COR-L47 (cell line): Measurements from ENCODE around the gene PDGFD.

ENCODE experiments used
- DNase-seq: peaks from one replicate; lab custom pipeline; 2025; lab: John Stamatoyannopoulos, UW

PDGFD gene

GRCh38 chr11:104000798-104001197 lies 163.1 kb downstream of the PDGFD start:
- no peak for DNase-seq

GRCh38 chr11:103998826-103999508 lies 165.0 kb downstream of the PDGFD start:
- no peak for DNase-seq

GRCh38 chr11:103997082-103997481 lies 166.9 kb downstream of the PDGFD start:
- DNase-seq = no peak

GRCh38 chr11:103995896-103996295 lies 168.1 kb downstream of the PDGFD start:
- no peak for DNase-seq

GRCh38 chr11:103994518-103994917 lies 169.4 kb downstream of the PDGFD start:
- no peak for DNase-seq

GRCh38 chr11:103994094-103994493 lies 169.9 kb downstream of the PDGFD start:
- no peak for DNase-seq

GRCh38 chr11:103993507-103993906 lies 170.4 kb downstream of the PDGFD start:
- no peak for DNase-seq

- DNase-seq = no peak
These were observed 175.4 kb downstream of the PDGFD start for GRCh38 chr11:103988595-103988969.

GRCh38 chr11:103987629-103988594 lies 176.0 kb downstream of the PDGFD start:
- peak; percentile 9 for DNase-seq

- DNase-seq = no peak
These were observed 178.9 kb downstream of the PDGFD start for GRCh38 chr11:103985041-103985440.

- DNase-seq = no peak
These were observed 183.8 kb downstream of the PDGFD start for GRCh38 chr11:103980108-103980507.

GRCh38 chr11:103978616-103979595 lies 185.0 kb downstream of the PDGFD start:
- no peak for DNase-seq

- no peak for DNase-seq
These were observed 191.9 kb downstream of the PDGFD start for GRCh38 chr11:103972013-103972412.

GRCh38 chr11:103970701-103971249 lies 193.2 kb downstream of the PDGFD start:
- DNase-seq = no peak

GRCh38 chr11:103968685-103969084 lies 195.3 kb downstream of the PDGFD start:
- DNase-seq = no peak

- no peak for DNase-seq
These were observed 196.0 kb downstream of the PDGFD start for GRCh38 chr11:103967985-103968384.

GRCh38 chr11:103964390-103964789 lies 199.6 kb downstream of the PDGFD start:
- DNase-seq = no peak

- no peak for DNase-seq
These were observed 200.3 kb downstream of the PDGFD start for GRCh38 chr11:103963648-103964047.

GRCh38 chr11:103961010-103961409 lies 202.9 kb downstream of the PDGFD start:
- DNase-seq = no peak

GRCh38 chr11:103960108-103960507 lies 203.8 kb downstream of the PDGFD start:
- no peak for DNase-seq

- DNase-seq = no peak
These were observed 204.5 kb downstream of the PDGFD start for GRCh38 chr11:103959279-103959942.
